HFFc6 (cell line): ENCODE data around the gene MRPL37. TPM values are rescaled to one million over a fixed set of nuclear protein-coding genes. Genes with fewer than 3 reads are reported as not detected.

Source experiments
- DNase-seq: peaks from one replicate; pipeline ENCODE4 v3.0.0-alpha.2; 2018
- H3K27ac Mint-ChIP-seq: 2 replicates; pipeline ENCODE4 v1.8.0; 2020; ENCODE audit warnings: mild to moderate bottlenecking, mixed read lengths
- H3K27me3 Mint-ChIP-seq: 2 replicates; pipeline ENCODE4 v1.8.0; 2021; ENCODE audit warnings: mild to moderate bottlenecking, moderate library complexity, mixed read lengths; ENCODE audit not compliant: insufficient read depth
- H3K36me3 Mint-ChIP-seq: 2 replicates; pipeline ENCODE4 v1.8.0; 2021; ENCODE audit warnings: low read depth, mixed read lengths
- H3K4me1 Mint-ChIP-seq: 2 replicates; pipeline ENCODE4 v1.8.0; 2020; ENCODE audit warnings: low read depth, mixed read lengths
- H3K4me3 Mint-ChIP-seq: 2 replicates; pipeline ENCODE4 v1.8.0; 2020; ENCODE audit warnings: mild to moderate bottlenecking, moderate library complexity, mixed read lengths
- H3K9me3 Mint-ChIP-seq: 2 replicates; pipeline ENCODE4 v1.8.0; 2020; ENCODE audit warnings: mild to moderate bottlenecking, mixed read lengths
- total RNA-seq, 6 experiments: library from RNA; stranded (reverse); fragmentation: NEBNext Ultra II Directional; extraction: Animal tissue kit (Norgen Biotek cat#: 25700); gene quantifications; 2 replicates in 1 of 6; 3 replicates in 5 of 6; pipeline ENCODE4 v1.2.3, GENCODE V29; 2021
- TF ChIP-seq, protein P1 (sequence below): fragments of 200-600 bp; sonication (generic); IDR thresholded peaks from 2 replicates; pipeline ENCODE4 v1.5.0; 2021; ENCODE audit warnings: antibody characterized with exemption, mild to moderate bottlenecking

MRPL37 gene
- total RNA-seq, 6 experiments from 2014 or later: 119 to 135 (median 126) TPM

DNA sequence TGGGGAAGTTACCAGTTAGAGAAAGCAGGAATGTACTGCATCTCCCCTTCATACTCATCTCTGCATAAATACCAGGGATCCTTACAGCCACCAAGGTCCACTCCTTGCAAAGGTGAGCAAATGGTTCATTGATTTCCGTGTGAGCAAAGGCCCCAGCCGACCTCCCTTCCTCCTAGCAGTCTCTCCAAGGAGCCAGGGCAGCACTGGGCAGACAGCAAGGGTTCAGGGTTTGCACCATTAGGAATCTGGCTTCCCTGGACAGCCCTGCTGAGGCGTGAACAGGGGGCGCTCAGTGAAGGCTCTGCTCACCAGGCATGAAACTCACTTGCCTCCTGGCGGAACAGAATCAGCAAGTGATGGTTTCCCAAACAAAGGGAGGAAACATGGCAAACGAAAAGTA is 65.7 kb downstream of the MRPL37 start:
- Mint-ChIP-seq H3K27ac (no peak overlapping the region), H3K36me3 (no peaks in the 10 kb centered on the region), H3K9me3 (no peaks in the 10 kb centered on the region), H3K4me3 (no peak overlapping the region), H3K27me3 (no peaks in the 10 kb centered on the region; the same call in 1 of the 2 replicates), H3K4me1 (no peaks in the 10 kb centered on the region)
- no peak for DNase-seq
- TF ChIP-seq, protein P1, sequence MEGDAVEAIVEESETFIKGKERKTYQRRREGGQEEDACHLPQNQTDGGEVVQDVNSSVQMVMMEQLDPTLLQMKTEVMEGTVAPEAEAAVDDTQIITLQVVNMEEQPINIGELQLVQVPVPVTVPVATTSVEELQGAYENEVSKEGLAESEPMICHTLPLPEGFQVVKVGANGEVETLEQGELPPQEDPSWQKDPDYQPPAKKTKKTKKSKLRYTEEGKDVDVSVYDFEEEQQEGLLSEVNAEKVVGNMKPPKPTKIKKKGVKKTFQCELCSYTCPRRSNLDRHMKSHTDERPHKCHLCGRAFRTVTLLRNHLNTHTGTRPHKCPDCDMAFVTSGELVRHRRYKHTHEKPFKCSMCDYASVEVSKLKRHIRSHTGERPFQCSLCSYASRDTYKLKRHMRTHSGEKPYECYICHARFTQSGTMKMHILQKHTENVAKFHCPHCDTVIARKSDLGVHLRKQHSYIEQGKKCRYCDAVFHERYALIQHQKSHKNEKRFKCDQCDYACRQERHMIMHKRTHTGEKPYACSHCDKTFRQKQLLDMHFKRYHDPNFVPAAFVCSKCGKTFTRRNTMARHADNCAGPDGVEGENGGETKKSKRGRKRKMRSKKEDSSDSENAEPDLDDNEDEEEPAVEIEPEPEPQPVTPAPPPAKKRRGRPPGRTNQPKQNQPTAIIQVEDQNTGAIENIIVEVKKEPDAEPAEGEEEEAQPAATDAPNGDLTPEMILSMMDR: no peak

DNA sequence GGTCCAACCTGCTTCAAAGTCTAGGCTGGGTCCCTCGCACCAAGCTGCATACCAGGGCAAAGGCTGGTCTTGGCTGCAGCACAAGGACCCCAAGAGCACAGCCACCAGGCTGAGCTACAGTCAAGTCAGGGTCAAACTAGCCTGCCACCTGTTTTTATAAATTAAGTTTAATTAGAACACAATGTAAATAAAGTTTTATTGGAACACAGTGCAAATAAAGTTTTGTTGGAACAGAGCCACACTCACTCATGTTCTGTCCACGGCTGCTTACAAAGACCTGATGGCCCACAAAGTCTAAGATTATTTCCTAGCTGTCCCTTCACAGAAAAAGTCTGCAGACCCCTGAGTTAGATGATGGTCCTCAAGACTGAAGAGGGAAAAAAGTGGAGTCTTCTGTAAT is 66.2 kb downstream of the MRPL37 start:
- DNase-seq: no peak
- no peaks in the 10 kb centered on the region for H3K36me3 Mint-ChIP-seq
- H3K4me1 Mint-ChIP-seq: no peaks in the 10 kb centered on the region
- H3K4me3 Mint-ChIP-seq: no peak overlapping the region
- H3K9me3 Mint-ChIP-seq: no peaks in the 10 kb centered on the region
- no peak overlapping the region for H3K27ac Mint-ChIP-seq
- TF ChIP-seq, protein P1: no peak
- H3K27me3 Mint-ChIP-seq: no peaks in the 10 kb centered on the region; the same call in 1 of the 2 replicates

DNA sequence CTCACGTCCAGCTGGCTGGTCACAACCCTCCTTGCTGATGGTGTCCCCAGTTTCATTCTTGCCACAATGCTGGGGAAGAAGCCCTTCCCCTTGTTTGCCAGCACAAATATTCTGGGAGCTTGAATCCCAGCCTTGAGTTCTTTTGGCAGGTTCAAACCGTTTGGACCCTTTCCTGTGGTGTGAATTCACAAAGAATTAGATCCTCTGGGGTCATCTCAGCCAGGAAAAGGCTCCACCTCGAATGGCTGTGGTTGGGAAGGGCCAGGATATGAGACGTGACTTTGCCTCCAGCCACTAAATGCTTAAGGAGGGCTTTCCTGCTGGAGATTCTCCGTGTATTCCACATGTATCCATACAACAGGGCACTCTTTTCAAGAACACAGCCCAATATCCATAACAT is 66.9 kb downstream of the MRPL37 start:
- TF ChIP-seq, protein P1: no peak
- Mint-ChIP-seq H3K27ac (no peak overlapping the region), H3K27me3 (no peaks in the 10 kb centered on the region; the same call in 1 of the 2 replicates), H3K4me3 (no peak overlapping the region), H3K4me1 (no peaks in the 10 kb centered on the region), H3K36me3 (no peaks in the 10 kb centered on the region), H3K9me3 (no peaks in the 10 kb centered on the region)
- no peak for DNase-seq

Other genes with a start within 250 kb of the MRPL37 start
- not detected for gene LDLRAD1, start 182.0 kb upstream of the MRPL37 start, total RNA-seq
- gene TMEM59, start 147.0 kb upstream of the MRPL37 start, total RNA-seq: 100 to 1,000 TPM; 282 to 460 (median 348) TPM
- 1 to 10 TPM; 4.2 to 5.5 (median 4.8) TPM for gene TCEANC2, start 146.6 kb upstream of the MRPL37 start, total RNA-seq
- gene CDCP2, start 47.2 kb upstream of the MRPL37 start, total RNA-seq: not detected
- gene CYB5RL, start 137 bp upstream of the MRPL37 start, total RNA-seq: 1 to 10 TPM; 4.5 to 6.1 (median 5.2) TPM
- 10 to 100 TPM; 42.3 to 72.2 (median 58.1) TPM for gene SSBP3, start 206.2 kb downstream of the MRPL37 start, total RNA-seq